Mesenchymal stem cell (in vitro differentiated cells and primary cell): ENCODE results near the gene COL6A1.

Source experiments
- DNase-seq: peaks from one replicate; pipeline ENCODE4 v3.0.0-alpha.2; 2013
- H2AFZ ChIP-seq: one replicate; pipeline ENCODE4 v1.6.1; 2013; ENCODE audit warnings: low read depth, mild to moderate bottlenecking, control low read depth, inconsistent platforms, low read length, moderate library complexity
- H2AK5ac ChIP-seq: 2 replicates; pipeline ENCODE4 v1.6.1; 2013; ENCODE audit warnings: low read length, moderate library complexity, mild to moderate bottlenecking, inconsistent platforms; ENCODE audit not compliant: severe bottlenecking
- H2BK120ac ChIP-seq: one replicate; pipeline ENCODE4 v1.6.1; 2013; ENCODE audit warnings: low read depth, mild to moderate bottlenecking, inconsistent platforms, low read length, moderate library complexity
- H2BK12ac ChIP-seq, 2 experiments: one replicate each; pipeline ENCODE4 v1.6.1; 2013; ENCODE audit warnings: inconsistent platforms in 2 of 2, low read length in 2 of 2, mild to moderate bottlenecking in 2 of 2, moderate library complexity in 2 of 2, control low read depth in 1 of 2
- H2BK15ac ChIP-seq: one replicate; pipeline ENCODE4 v1.6.1; 2013; ENCODE audit warnings: mild to moderate bottlenecking, low read depth, inconsistent platforms; ENCODE audit not compliant: poor library complexity, severe bottlenecking
- H2BK5ac ChIP-seq: 2 replicates; pipeline ENCODE4 v1.6.1; 2013; ENCODE audit warnings: low read depth, mild to moderate bottlenecking, low read length, control low read depth, inconsistent platforms; ENCODE audit not compliant: poor library complexity, severe bottlenecking
- H3K14ac ChIP-seq, 2 experiments: one replicate each; pipeline ENCODE4 v1.6.1; 2013; ENCODE audit warnings: inconsistent platforms in 2 of 2, low read length in 2 of 2, control low read depth in 1 of 2, mild to moderate bottlenecking in 1 of 2, moderate library complexity in 1 of 2
- H3K18ac ChIP-seq, 2 experiments: one replicate each; pipeline ENCODE4 v1.6.1; 2013; ENCODE audit warnings: inconsistent platforms in 2 of 2, low read length in 2 of 2, control low read depth in 1 of 2, low read depth in 1 of 2, mild to moderate bottlenecking in 1 of 2
- H3K23ac ChIP-seq, 2 experiments: one replicate each; pipeline ENCODE4 v1.6.1; 2013; ENCODE audit warnings: inconsistent platforms in 2 of 2, low read length in 2 of 2, mild to moderate bottlenecking in 2 of 2, moderate library complexity in 2 of 2, control low read depth in 1 of 2
- H3K27ac ChIP-seq: 2 replicates; pipeline ENCODE4 v1.5.1; 2013; ENCODE audit warnings: mild to moderate bottlenecking, moderate library complexity, low read length, control low read depth, inconsistent platforms; ENCODE audit not compliant: poor library complexity, severe bottlenecking
- H3K27me3 ChIP-seq, 2 experiments: 2 replicates each; pipeline versions ENCODE4 v1.6.1 to v1.7.0; 2013; ENCODE audit warnings: low read length in 2 of 2, mild to moderate bottlenecking in 2 of 2, moderate library complexity in 2 of 2, control low read depth in 1 of 2, inconsistent platforms in 1 of 2; ENCODE audit not compliant: control insufficient read depth in 1 of 2, insufficient read depth in 1 of 2
- H3K36me3 ChIP-seq, 2 experiments: 2 replicates each; pipeline versions ENCODE4 v1.6.1 to v1.7.0; 2013; ENCODE audit warnings: low read length in 2 of 2, control low read depth in 1 of 2, inconsistent platforms in 1 of 2, low read depth in 1 of 2, mild to moderate bottlenecking in 1 of 2; ENCODE audit not compliant: insufficient read depth in 2 of 2, control insufficient read depth in 1 of 2
- H3K4ac ChIP-seq, 2 experiments: one replicate each; pipeline ENCODE4 v1.6.1; 2013; ENCODE audit warnings: inconsistent platforms in 2 of 2, low read length in 2 of 2, mild to moderate bottlenecking in 2 of 2, moderate library complexity in 2 of 2, control low read depth in 1 of 2, low read depth in 1 of 2
- H3K4me1 ChIP-seq: 2 replicates; pipeline ENCODE4 v1.6.1; 2013; ENCODE audit warnings: low read depth, low read length, control low read depth; ENCODE audit not compliant: control insufficient read depth, insufficient read depth
- H3K4me2 ChIP-seq: 2 replicates; pipeline ENCODE4 v1.6.1; 2013; ENCODE audit warnings: low read length, mild to moderate bottlenecking, inconsistent platforms; ENCODE audit not compliant: poor library complexity, severe bottlenecking
- H3K4me3 ChIP-seq, 2 experiments: 2 replicates each; pipeline versions ENCODE4 v1.5.1 to v1.7.0; 2013; ENCODE audit warnings: low read length in 2 of 2, mild to moderate bottlenecking in 2 of 2, control low read depth in 1 of 2, low read depth in 1 of 2; ENCODE audit not compliant: insufficient read depth in 1 of 2
- H3K79me1 ChIP-seq: replicated peaks from 2 replicates; pipeline ENCODE4 v1.6.1; 2013; ENCODE audit warnings: mild to moderate bottlenecking, control low read depth, low read length, inconsistent platforms; ENCODE audit not compliant: poor library complexity, severe bottlenecking
- H3K9ac ChIP-seq: 2 replicates; pipeline ENCODE4 v1.7.0; 2013; ENCODE audit warnings: mild to moderate bottlenecking, low read length, moderate library complexity
- H3K9me3 ChIP-seq: 2 replicates; pipeline ENCODE4 v1.7.0; 2013; ENCODE audit warnings: mild to moderate bottlenecking, low read length; ENCODE audit not compliant: control insufficient read depth
- H4K8ac ChIP-seq: one replicate; pipeline ENCODE4 v1.6.1; 2013; ENCODE audit warnings: inconsistent platforms, mild to moderate bottlenecking, low read length, moderate library complexity
- H4K91ac ChIP-seq: one replicate; pipeline ENCODE4 v1.6.1; 2013; ENCODE audit warnings: mild to moderate bottlenecking, low read length, inconsistent platforms
- WGBS: methylation state at CpG from one replicate; pipeline ENCODE4 v1.1.7; 2013; ENCODE audit warnings: mixed read lengths; 5-methylcytosine and 5-hydroxymethylcytosine counted together

COL6A1 gene

DNA sequence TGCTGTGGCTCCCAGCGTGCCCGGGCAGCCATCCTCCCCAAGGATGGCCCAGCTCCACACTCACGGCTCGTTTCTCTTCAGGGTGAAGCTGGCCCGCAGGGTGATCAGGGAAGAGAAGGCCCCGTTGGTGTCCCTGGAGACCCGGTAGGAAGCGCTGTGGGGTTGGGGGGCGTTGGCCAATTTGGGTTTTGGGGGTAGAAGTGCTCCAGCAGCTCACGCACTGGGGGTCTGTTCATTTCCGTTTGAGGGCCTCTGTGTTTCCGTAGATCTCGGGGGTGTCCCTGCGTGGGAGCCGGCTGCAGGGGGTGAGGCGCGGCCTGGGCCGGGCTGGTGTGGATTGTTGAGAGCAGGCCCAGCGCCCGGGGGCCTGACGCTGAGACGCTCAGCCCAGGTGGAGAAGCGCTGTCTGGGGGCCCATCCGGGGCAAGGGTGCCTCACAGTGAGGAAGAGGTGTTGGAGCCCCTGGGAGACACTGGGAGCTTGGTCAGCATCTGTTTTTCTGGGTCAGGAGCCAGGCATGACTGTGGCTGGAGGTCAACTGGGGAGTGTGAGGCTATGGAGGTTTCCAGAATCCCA is 12.6 kb downstream of the COL6A1 start:
- WGBS: 94% methylated on average over 24 of the region's 24 CpGs
- Histone ChIP-seq H4K91ac (peak overlapping the region; percentile 59), H3K4me3 (peak overlapping the region in 1 of 2 experiments; percentile 49), H3K9me3 (no peaks in the 10 kb centered on the region), H3K79me1 (peaks cover 36% of the 10 kb centered on the region), H3K9ac (peak overlapping the region; percentile 84), H3K27ac (no peak overlapping the region), H2BK120ac (no peak overlapping the region), H2BK12ac (no peak overlapping the region), H3K4me2 (no peak overlapping the region), H3K36me3 (peaks cover 97 to 100% of the 10 kb centered on the region in 2 experiments), H3K14ac (peak overlapping the region in 1 of 2 experiments; percentile 23), H4K8ac (peak overlapping the region; percentile 72), H3K4ac (no peak overlapping the region), H2AFZ (no peak overlapping the region), H2BK15ac (no peak overlapping the region), H2AK5ac (no peak overlapping the region), H3K18ac (peak overlapping the region; percentile 19 to 67), H3K23ac (no peak overlapping the region), H3K27me3 (no peaks in the 10 kb centered on the region), H3K4me1 (peaks cover 30% of the 10 kb centered on the region), H2BK5ac (no peak overlapping the region)
- no peak for DNase-seq

DNA sequence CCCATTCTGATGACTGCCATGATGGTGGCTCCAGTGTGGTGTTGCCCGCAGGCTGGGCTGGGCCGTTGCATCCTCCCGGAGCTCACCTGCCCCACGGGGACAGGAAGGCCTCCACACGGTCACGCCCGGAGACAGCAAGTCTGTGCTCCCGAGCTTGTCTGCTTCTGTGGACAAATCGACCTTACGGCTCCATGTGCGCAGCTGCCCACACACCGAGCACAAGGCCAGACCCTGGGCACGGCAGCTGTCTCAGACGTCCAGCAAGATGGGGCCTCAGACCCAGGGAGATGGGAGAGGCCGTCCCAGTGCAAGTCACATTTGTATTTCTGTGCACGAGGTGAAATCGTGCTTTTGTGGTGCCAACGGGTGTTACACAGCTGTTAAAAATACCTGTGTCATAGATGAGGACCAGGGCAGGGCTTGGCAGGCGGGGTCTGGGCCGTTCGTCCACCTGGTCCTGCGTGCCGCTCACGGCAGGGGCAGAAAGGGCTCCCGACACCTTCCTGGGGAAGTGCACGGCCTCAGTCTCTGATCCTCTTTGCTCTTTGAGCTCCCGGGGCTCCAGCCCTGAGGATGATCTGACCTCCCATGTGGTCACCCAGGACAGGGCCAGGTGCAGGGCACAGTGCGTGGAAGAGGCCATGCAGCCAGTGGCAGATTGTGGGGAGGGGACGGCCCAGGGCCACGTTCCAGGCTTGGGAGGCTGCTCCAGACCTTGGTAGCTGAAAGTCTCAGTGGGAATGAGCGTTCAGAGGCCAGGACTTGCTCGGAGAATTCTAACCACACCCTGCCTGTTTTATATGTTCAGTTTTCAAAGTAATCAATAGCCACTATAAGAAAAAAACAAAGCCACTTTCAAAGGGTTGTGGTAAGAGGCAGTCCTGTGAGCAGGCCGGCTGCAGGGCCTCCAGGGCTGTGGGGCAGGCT is 13.5 kb downstream of the COL6A1 start:
- DNase-seq: no peak
- Histone ChIP-seq H3K36me3 (peaks cover 99 to 100% of the 10 kb centered on the region in 2 experiments), H3K14ac (no peak overlapping the region), H4K91ac (peak overlapping the region; percentile 54), H3K23ac (no peak overlapping the region), H2AK5ac (no peak overlapping the region), H3K4me3 (peak overlapping the region in 1 of 2 experiments; percentile 23), H3K4me1 (peaks cover 30% of the 10 kb centered on the region), H3K4me2 (no peak overlapping the region), H4K8ac (peak overlapping the region; percentile 62), H3K79me1 (peaks cover 32% of the 10 kb centered on the region), H2BK120ac (no peak overlapping the region), H3K18ac (no peak overlapping the region), H3K27ac (no peak overlapping the region), H2AFZ (no peak overlapping the region), H2BK5ac (no peak overlapping the region), H2BK12ac (peak overlapping the region in 1 of 2 experiments; percentile 2), H3K27me3 (no peaks in the 10 kb centered on the region), H2BK15ac (no peak overlapping the region), H3K9me3 (no peaks in the 10 kb centered on the region), H3K4ac (no peak overlapping the region), H3K9ac (peak overlapping the region; percentile 84)
- 94% methylated on average over 31 of the region's 33 CpGs for WGBS

DNA sequence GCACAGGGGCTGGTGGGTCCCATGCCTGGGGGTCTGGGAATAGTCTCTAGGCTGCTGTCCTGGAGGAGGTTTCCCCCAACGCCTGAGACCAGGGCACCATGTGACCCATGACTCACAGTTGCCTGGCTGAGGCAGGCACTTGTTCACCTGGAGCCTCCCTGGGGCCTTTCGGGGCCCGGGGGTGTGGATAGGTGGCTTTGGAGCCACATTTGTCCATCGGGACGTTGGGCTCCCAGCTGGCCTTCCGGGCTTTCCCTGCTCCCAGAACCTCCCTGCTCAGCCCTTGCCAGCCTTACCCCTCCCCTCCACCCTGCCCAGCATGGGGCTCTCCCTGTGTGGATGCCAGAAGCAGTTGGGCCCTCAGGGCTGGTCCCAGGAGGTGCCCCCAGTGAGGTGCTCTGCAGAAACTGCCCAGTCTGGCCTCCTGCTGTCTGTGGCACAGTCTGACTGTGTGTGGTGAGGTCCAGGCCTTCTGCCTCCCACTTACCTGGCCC is 14.2 kb downstream of the COL6A1 start:
- WGBS: 88% methylated on average over 5 of the region's 6 CpGs
- Histone ChIP-seq H3K4me2 (no peak overlapping the region), H3K4me3 (no peak overlapping the region), H3K14ac (no peak overlapping the region), H3K79me1 (peaks cover 28% of the 10 kb centered on the region), H3K27me3 (no peaks in the 10 kb centered on the region), H2AFZ (no peak overlapping the region), H3K27ac (no peak overlapping the region), H3K18ac (peak overlapping the region in 1 of 2 experiments; percentile 5), H2BK15ac (no peak overlapping the region), H4K91ac (no peak overlapping the region), H2BK12ac (no peak overlapping the region), H3K9ac (peak overlapping the region; percentile 84), H2BK120ac (no peak overlapping the region), H3K4me1 (peaks cover 30% of the 10 kb centered on the region), H3K36me3 (peaks cover 97 to 100% of the 10 kb centered on the region in 2 experiments), H3K9me3 (no peaks in the 10 kb centered on the region), H4K8ac (peak overlapping the region; percentile 27), H3K23ac (no peak overlapping the region), H3K4ac (no peak overlapping the region), H2BK5ac (no peak overlapping the region), H2AK5ac (no peak overlapping the region)
- no peak for DNase-seq
